Erythroblast (primary cell): Measurements from ENCODE around the gene ZBTB46.

Experiments used
- GATA1 ChIP-seq: IDR thresholded peaks from 2 replicates; pipeline ENCODE4 v1.6.1; 2011; ENCODE audit warnings: low read depth, mild to moderate bottlenecking, control low read depth, low read length, moderate library complexity
- POLR2A ChIP-seq: IDR thresholded peaks from 2 replicates; pipeline ENCODE4 v1.6.1; 2011; ENCODE audit warnings: mild to moderate bottlenecking, low read length

GRCh38 chr20:63778034-63778752 is 52.9 kb downstream of the ZBTB46 start:
- TF ChIP-seq POLR2A: no peak
- TF ChIP-seq GATA1: no peak
